Fibroblast of pulmonary artery (primary cell): Measurements from ENCODE around the gene PIK3AP1.
"Not testable (repeated sequence)": the region's sequence is repeated elsewhere in the genome, so short reads cannot be mapped to it uniquely, and the experiment has no call there.

Experiments used
- DNase-seq: peaks from one replicate; pipeline ENCODE4 v3.0.0-alpha.2; 2010; ENCODE audit warnings: low read depth
- H3K4me3 ChIP-seq: replicated peaks from 2 replicates; pipeline ENCODE4 v1.5.1; 2011; ENCODE audit warnings: low read depth, mild to moderate bottlenecking, control low read depth, low read length, moderate library complexity
- CTCF ChIP-seq: IDR thresholded peaks from 2 replicates; pipeline ENCODE4 v1.5.1; 2011; ENCODE audit warnings: mild to moderate bottlenecking, control low read depth, low read length, inconsistent platforms; ENCODE audit errors: missing control alignments

The PIK3AP1 gene

GRCh38 chr10:96756111-96756903 is 36.0 kb upstream of the PIK3AP1 start:
- no peak for DNase-seq
- TF ChIP-seq CTCF, result no peak

GRCh38 chr10:96753956-96754355 is 33.6 kb upstream of the PIK3AP1 start:
- H3K4me3 ChIP-seq, result no peak overlapping the region
- DNase-seq, result no peak
- TF ChIP-seq CTCF, result no peak

More at GRCh38 chr10:96756111-96756903, 36.0 kb upstream of the PIK3AP1 start:
- H3K4me3 ChIP-seq, result no peak overlapping the region

- H3K4me3 ChIP-seq, result no peak overlapping the region
- DNase-seq, result no peak
- TF ChIP-seq CTCF, result no peak
These were observed 32.1 kb upstream of the PIK3AP1 start for GRCh38 chr10:96752375-96752774.

- not testable (repeated sequence) for H3K4me3 ChIP-seq, DNase-seq
These were observed 30.0 kb upstream of the PIK3AP1 start for GRCh38 chr10:96750316-96750715.

GRCh38 chr10:96747734-96748550 is 27.6 kb upstream of the PIK3AP1 start:
- TF ChIP-seq CTCF, result no peak

GRCh38 chr10:96746503-96746902 is 26.2 kb upstream of the PIK3AP1 start:
- no peak for TF ChIP-seq CTCF
- no peak overlapping the region for H3K4me3 ChIP-seq
- DNase-seq, result peak; percentile 27

More at GRCh38 chr10:96747734-96748550, 27.6 kb upstream of the PIK3AP1 start:
- no peak for DNase-seq
- no peak overlapping the region for H3K4me3 ChIP-seq

GRCh38 chr10:96745950-96746349 is 25.6 kb upstream of the PIK3AP1 start:
- no peak for TF ChIP-seq CTCF
- H3K4me3 ChIP-seq, result no peak overlapping the region
- no peak for DNase-seq
